Measurements from ENCODE around the gene WASHC4.

WASHC4 gene

DNA sequence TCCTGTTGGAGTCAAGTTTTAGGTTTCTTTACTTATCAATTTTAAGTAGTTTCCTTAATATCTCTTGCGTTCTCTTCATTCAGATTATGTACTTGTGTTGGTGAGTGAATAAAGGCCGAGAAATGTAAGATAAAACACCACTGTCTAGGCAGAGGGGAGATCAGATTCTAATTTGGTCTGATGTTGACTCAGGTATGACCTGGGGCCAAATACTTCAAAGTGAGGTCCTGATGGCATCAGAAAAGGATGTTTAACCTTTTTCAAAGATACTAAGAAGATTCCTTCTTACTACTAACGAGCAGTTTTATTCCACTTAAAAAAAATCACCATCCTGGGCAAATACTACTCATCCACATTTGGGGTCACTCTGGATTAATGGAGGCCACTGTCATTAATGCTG lies 101.6 kb downstream of the WASHC4 start:
- no peak for DNase-seq

DNA sequence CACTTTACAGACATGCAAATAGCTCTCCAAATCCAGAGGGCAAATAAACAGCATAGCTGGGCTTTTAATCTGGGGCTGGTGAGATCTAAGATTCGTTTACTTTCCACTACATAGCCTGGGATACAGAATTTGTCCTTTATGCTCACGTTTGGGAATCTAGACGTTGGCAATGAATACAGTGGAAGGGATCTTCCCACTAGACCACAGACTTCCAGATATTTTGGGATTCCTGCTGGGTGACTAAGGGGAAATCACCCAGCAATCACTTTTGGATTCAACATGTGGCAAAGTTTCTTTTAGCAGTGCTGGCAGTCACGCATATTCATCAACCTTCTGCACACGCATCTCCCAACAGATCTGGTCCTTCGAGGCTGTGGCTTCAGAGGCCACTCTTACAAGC lies 104.9 kb downstream of the WASHC4 start:
- DNase-seq: no peak

DNA sequence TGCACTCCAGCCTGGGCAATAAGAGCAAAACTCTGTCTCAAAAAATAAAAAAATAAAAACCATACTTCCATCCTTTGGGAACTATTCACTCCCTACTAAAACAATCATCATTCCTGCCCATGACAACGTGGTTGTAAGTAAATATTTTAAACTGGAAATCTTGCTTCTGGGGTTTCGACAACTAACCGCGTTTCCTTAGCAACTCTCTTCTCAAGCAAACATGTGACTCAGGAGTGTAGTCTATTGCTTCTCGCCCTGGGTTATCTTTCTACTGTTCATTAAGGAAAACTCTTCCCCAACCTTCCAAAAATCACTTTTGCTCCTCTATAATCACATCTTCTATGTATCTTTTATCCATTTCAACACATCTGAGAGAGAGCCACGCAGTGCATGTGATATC lies 106.6 kb downstream of the WASHC4 start:
- DNase-seq: no peak

DNA sequence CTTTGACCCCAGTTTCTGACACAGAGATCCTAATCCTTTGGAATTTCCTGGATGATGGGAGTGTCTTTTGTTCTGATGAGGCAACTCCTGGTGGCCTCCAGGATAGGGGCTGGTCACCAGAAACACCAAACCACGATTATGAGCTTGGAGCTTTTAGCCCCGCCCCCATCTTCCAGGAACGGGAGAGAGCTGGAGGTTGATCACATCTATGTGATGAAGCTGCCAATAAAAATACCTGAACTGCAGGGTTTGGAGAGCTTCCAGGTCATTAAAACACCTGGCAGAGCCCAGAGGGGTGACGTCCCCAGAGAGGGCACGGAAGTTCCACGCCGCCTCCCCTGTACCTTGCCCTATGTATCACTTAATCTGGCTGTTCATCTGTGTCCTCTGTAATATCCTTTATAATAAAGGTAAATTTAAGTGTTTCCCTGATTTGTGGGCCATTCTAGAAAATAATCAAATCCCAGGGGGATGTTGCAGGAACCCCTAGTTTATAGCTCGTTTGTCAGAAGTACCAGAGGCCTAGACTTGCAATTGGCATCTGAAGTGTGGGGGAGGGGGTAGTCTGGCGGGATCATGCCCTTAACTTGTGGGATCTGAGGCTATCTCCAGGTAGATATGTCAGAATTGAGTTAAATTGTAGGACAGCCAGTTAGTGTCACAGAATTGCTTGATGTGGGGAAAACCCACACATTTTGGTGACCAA lies 107.3 kb downstream of the WASHC4 start:
- DNase-seq: no peak

DNA sequence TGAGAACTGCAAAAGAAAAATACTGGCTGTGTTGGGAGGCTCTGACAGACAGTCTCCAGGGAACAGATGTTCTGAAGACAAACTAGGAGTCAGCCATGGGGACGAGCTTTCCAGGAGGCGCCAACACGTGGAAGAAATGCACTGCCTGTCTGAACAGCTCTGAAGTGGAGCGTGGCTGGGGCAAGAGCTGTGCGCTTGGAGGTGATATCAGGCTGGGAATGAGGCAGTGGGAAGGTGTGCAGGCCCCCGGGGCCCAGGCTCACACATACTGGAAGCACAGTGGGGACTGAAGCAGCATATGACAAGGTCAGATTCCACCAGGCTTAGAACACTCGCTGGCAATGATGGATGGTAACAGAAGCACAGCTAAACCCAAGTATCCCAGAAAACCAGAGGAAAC lies 110.9 kb downstream of the WASHC4 start:
- no peak for DNase-seq
